Measurements from ENCODE around the gene TMPO.

DNA sequence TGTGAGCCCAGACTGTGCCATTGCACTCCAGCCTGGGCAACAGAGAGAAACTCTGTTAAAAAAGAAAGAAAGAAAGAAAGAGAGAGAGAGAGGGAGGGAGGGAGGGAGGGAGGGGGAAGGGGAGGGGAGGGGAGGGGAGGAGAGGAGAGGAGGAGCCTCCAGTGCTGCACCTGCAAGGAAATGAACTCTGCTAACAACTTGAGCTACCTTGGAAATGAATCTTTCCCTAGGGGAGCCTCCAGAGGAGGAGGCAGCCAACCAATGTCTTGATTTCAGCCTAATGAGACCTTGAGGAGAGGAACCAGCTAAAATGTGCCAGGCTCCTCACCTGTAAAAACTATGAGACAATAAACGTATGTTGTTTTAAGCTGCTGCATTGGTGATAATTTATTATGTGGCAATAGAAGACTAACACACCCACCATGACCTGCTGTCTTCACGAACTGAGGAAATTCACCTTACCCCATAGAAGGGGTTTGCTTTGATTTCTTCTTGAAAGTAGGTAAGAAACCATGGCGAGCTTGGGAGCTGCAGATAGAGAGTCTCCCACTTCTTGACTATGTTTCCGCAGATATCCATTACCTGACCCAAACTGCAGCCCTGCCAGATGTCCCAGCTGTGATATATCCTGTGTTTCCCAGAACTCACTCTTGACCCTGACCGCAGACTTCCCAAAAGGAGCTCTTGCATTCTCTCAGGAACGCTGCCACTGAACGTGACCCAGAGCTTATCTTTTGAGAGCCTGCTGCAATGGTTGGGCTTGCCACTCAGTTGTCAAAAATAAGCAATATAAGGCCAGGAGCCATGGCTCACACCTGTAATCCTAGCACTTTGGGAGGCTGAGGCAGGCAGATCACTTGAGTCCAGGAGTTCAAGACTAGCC is 31.5 kb upstream of the TMPO start:
- TF ChIP-seq EZH2 (IDR thresholded peaks at IDR 0.05; ENCODE audit: insufficient read depth, poor library complexity, severe bottlenecking) (no peak), EZH2phosphoT487 (IDR thresholded peaks at IDR 0.05; ENCODE audit: insufficient read depth, low read depth) (no peak)
